HepG2 (cell line): ENCODE measurements around the gene LRGUK. TPM values are rescaled to one million over a fixed set of nuclear protein-coding genes. Genes with fewer than 3 reads are reported as not detected.

Source experiments
- ARID4A ChIP-seq: sonication (generic); formaldehyde crosslinking; IDR thresholded peaks from 2 replicates; pipeline ENCODE4 v1.5.0; 2020; ENCODE audit warnings: mild to moderate bottlenecking, missing genetic modification reagents, borderline replicate concordance
- MLX ChIP-seq: IDR thresholded peaks from 2 replicates; pipeline ENCODE4 v1.6.1; 2016
- NCOA2 ChIP-seq: sonication (generic); formaldehyde crosslinking; IDR thresholded peaks from 2 replicates; pipeline ENCODE4 v1.8.0; 2022; ENCODE audit warnings: inconsistent platforms
- RCOR2 ChIP-seq: IDR thresholded peaks from 2 replicates; pipeline ENCODE4 v1.6.1; 2016; ENCODE audit warnings: missing biosample characterization, missing genetic modification reagents
- RXRB ChIP-seq: IDR thresholded peaks from 2 replicates; pipeline ENCODE4 v1.6.1; 2016; ENCODE audit warnings: borderline replicate concordance, missing genetic modification reagents, missing compliant biosample characterization
- SOX5 ChIP-seq: IDR thresholded peaks from 2 replicates; pipeline ENCODE4 v1.6.1; 2016; ENCODE audit warnings: borderline replicate concordance
- TRIM24 ChIP-seq: sonication (generic); formaldehyde crosslinking; IDR thresholded peaks from 2 replicates; pipeline ENCODE4 v1.8.0; 2022; ENCODE audit warnings: mild to moderate bottlenecking, missing genetic modification reagents
- YEATS2 ChIP-seq: sonication (generic); formaldehyde crosslinking; IDR thresholded peaks from 2 replicates; pipeline ENCODE4 v1.4.0; 2020; ENCODE audit warnings: missing genetic modification reagents, borderline replicate concordance
- ZBTB46 ChIP-seq: sonication (generic); formaldehyde crosslinking; IDR thresholded peaks from 2 replicates; pipeline ENCODE4 v1.4.0; 2020; ENCODE audit warnings: mild to moderate bottlenecking, missing genetic modification reagents, borderline replicate concordance
- ZNF546 ChIP-seq: sonication (generic); formaldehyde crosslinking; conservative IDR thresholded peaks from 2 replicates; pipeline ENCODE4 v1.8.1; 2023; ENCODE audit warnings: mild to moderate bottlenecking, missing genetic modification reagents
- ZNF557 ChIP-seq: sonication (generic); formaldehyde crosslinking; IDR thresholded peaks from 2 replicates; pipeline ENCODE4 v1.4.0; 2020; ENCODE audit warnings: missing genetic modification reagents
- ZNF646 ChIP-seq: sonication (generic); formaldehyde crosslinking; IDR thresholded peaks from 2 replicates; pipeline ENCODE4 v1.9.0; 2021; ENCODE audit warnings: mild to moderate bottlenecking, missing genetic modification reagents
- ZNF792 ChIP-seq: IDR thresholded peaks from 2 replicates; pipeline ENCODE4 v1.6.1; 2016
- polyA plus RNA-seq, 8 experiments: library from polyadenylated mRNA; depleted of rRNA in 3 of 8; stranded (reverse) in 7 of 8; unstranded in 1 of 8; fragments of >200 nt; fragmentation: Illumina TruSeq in 4 of 8; extraction: Trizol in 4 of 8; gene quantifications; 2 replicates each; pipeline versions ENCODE4 v1.2.1 to v1.2.3, GENCODE V29; 2011 to 2016; ENCODE audit warnings: low read depth in 4 of 8, missing spikeins in 1 of 8, mixed read lengths in 1 of 8; ENCODE audit not compliant: insufficient read depth in 1 of 8
- total RNA-seq, 5 experiments: library from RNA; depleted of rRNA; stranded (reverse); fragments of >200 nt; fragmentation: Illumina TruSeq; extraction: Trizol; gene quantifications; 2 replicates each; pipeline ENCODE4 v1.2.3, GENCODE V29; 2016; ENCODE audit warnings: low read depth in 1 of 5

LRGUK gene
- total and polyA plus RNA-seq, 2 of the 13 experiments (the other 11 are each of a cell fraction or from before 2014, with no cell fraction given) = 0.18 to 0.20 TPM

GRCh38 chr7:134293002-134293740 lies 166.0 kb downstream of the LRGUK start (continued):
- TF ChIP-seq ARID4A (peak; percentile 39; the same call in 1 of the 2 replicates), SOX5 (CRISPR knock-in tag) (peak; percentile 90), NCOA2 (0 out of 2 replicates have a peak, but pooled peaks have one; percentile 44), RCOR2 (CRISPR knock-in tag) (peak; percentile 53; the same call in 1 of the 2 replicates), ZNF646 (CRISPR knock-in tag) (peak; percentile 98), ZNF792 (CRISPR knock-in tag) (no peak), ZNF557 (CRISPR knock-in tag) (no peak), MLX (CRISPR knock-in tag) (peak; percentile 40; the same call in 1 of the 2 replicates), YEATS2 (no peak), ZNF546 (CRISPR knock-in tag) (no peak), RXRB (peak; percentile 57; the same call in 1 of the 2 replicates), TRIM24 (CRISPR knock-in tag) (0 out of 2 replicates have a peak, but pooled peaks have one; percentile 40), ZBTB46 (CRISPR knock-in tag) (no peak)
